Adipose tissue (tissue), 3 donors: Measurements from ENCODE around the gene CAGE1. TPM values are rescaled to one million over a fixed set of nuclear protein-coding genes. Genes with fewer than 3 reads are reported as not detected.

Experiments used
- H3K27ac ChIP-seq: one replicate; pipeline ENCODE4 v1.5.1; 2013; ENCODE audit warnings: low read depth, low read length
- WGBS, 3 donors: extraction: QIAGEN DNeasy Blood & Tissue Kit; methylation state at CpG; one replicate each; pipeline ENCODE4 v1.1.7; 2013; 5-methylcytosine and 5-hydroxymethylcytosine counted together
- polyA plus RNA-seq, 3 donors: library from polyadenylated mRNA; stranded (reverse); fragments of 200-250 nt; gene quantifications; one replicate each; pipeline ENCODE4 v1.2.3, GENCODE V29; 2013
- donor health status: healthy with polysubstance abuse.
- donor health status: Bipolar disorder and iron deficiency.
- donor health status: healthy.

The CAGE1 gene
- not detected for polyA plus RNA-seq

GRCh38 chr6:7389451-7390225 is at the start of gene CAGE1, which contains the start of gene RIOK1:
TSS of gene CAGE1 (minus strand) at chr6:7389742. CDS start at chr6:7387173, 2,569 bp downstream.
TSS of gene RIOK1 (plus strand) at chr6:7389808. CDS start at chr6:7390003, 195 bp downstream.
- WGBS, 3 donors = 0% methylated on average over 62 of the region's 62 CpGs

GRCh38 chr6:7439228-7439627 is 49.7 kb upstream of the CAGE1 start:
- 67 to 88% (median 77%) methylated on average over 3 of the region's 3 CpGs for WGBS, 3 donors
- H3K27ac ChIP-seq = no peak overlapping the region

More at GRCh38 chr6:7389451-7390225, at the start of gene CAGE1, which contains the start of gene RIOK1:
- peak within 1 kb of the TSS; percentile 30 for H3K27ac ChIP-seq

GRCh38 chr6:7438011-7438410 is 48.5 kb upstream of the CAGE1 start:
- WGBS, 3 donors = 91 to 100% (median 95%) methylated on average over 3 of the region's 3 CpGs
- no peak overlapping the region for H3K27ac ChIP-seq

- H3K27ac ChIP-seq = no peak overlapping the region
- WGBS, 3 donors = 68 to 76% (median 71%) methylated on average over 1 of the region's 1 CpG
Measured at GRCh38 chr6:7434672-7435071, 45.1 kb upstream of the CAGE1 start.

GRCh38 chr6:7433121-7433617 is 43.6 kb upstream of the CAGE1 start:
- WGBS, 3 donors = 78 to 89% (median 83%) methylated on average over 5 of the region's 5 CpGs
- H3K27ac ChIP-seq = no peak overlapping the region

GRCh38 chr6:7432391-7433120 is 43.0 kb upstream of the CAGE1 start:
- WGBS, 3 donors = 73 to 80% (median 77%) methylated on average over 16 of the region's 16 CpGs
- no peak overlapping the region for H3K27ac ChIP-seq

- 59 to 74% (median 71%) methylated on average over 24 of the region's 24 CpGs for WGBS, 3 donors
- no peak overlapping the region for H3K27ac ChIP-seq
Measured at GRCh38 chr6:7431674-7432390, 42.3 kb upstream of the CAGE1 start.

GRCh38 chr6:7431313-7431673 is 41.8 kb upstream of the CAGE1 start:
- WGBS, 3 donors = 43 to 75% (median 45%) methylated on average over 8 of the region's 8 CpGs
- no peak overlapping the region for H3K27ac ChIP-seq

- WGBS, 3 donors = 65 to 75% (median 74%) methylated on average over 16 of the region's 16 CpGs
- no peak overlapping the region for H3K27ac ChIP-seq
Measured at GRCh38 chr6:7426447-7427169, 37.1 kb upstream of the CAGE1 start.

GRCh38 chr6:7425808-7426190 is 36.3 kb upstream of the CAGE1 start:
- WGBS, 3 donors = 97 to 99% (median 98%) methylated on average over 35 to 39 of the region's 39 CpGs

GRCh38 chr6:7424967-7425807 is 35.6 kb upstream of the CAGE1 start:
- H3K27ac ChIP-seq = no peak overlapping the region
- 78 to 90% (median 88%) methylated on average over 24 to 25 of the region's 25 CpGs for WGBS, 3 donors

More at GRCh38 chr6:7425808-7426190, 36.3 kb upstream of the CAGE1 start:
- no peak overlapping the region for H3K27ac ChIP-seq

GRCh38 chr6:7424058-7424457 is 34.5 kb upstream of the CAGE1 start:
- no peak overlapping the region for H3K27ac ChIP-seq
- 61 to 85% (median 79%) methylated on average over 5 of the region's 5 CpGs for WGBS, 3 donors

GRCh38 chr6:7421066-7421465 is 31.5 kb upstream of the CAGE1 start:
- no peak overlapping the region for H3K27ac ChIP-seq
- 94 to 96% (median 96%) methylated on average over 3 of the region's 3 CpGs for WGBS, 3 donors

GRCh38 chr6:7419065-7419464 is 29.5 kb upstream of the CAGE1 start:
- 28 to 74% (median 43%) methylated on average over 1 of the region's 1 CpG for WGBS, 3 donors

GRCh38 chr6:7418238-7418905 is 28.8 kb upstream of the CAGE1 start:
- WGBS, 3 donors = 86 to 88% (median 87%) methylated on average over 6 of the region's 6 CpGs
- H3K27ac ChIP-seq = no peak overlapping the region

More at GRCh38 chr6:7419065-7419464, 29.5 kb upstream of the CAGE1 start:
- no peak overlapping the region for H3K27ac ChIP-seq

GRCh38 chr6:7417684-7418083 is 28.1 kb upstream of the CAGE1 start:
- H3K27ac ChIP-seq = no peak overlapping the region
- WGBS, 3 donors = 70 to 91% (median 82%) methylated on average over 2 of the region's 2 CpGs

GRCh38 chr6:7414811-7415210 is 25.3 kb upstream of the CAGE1 start:
- 67 to 86% (median 71%) methylated on average over 7 of the region's 7 CpGs for WGBS, 3 donors
- H3K27ac ChIP-seq = no peak overlapping the region
